Measurements from ENCODE around the gene GNB3. TPM values are rescaled to one million over a fixed set of nuclear protein-coding genes. Genes with fewer than 3 reads are reported as not detected.

GNB3 gene
- total RNA-seq, 1 experiment from 2014 or later: 20.7 TPM

GRCh38 chr12:6822426-6823135, 18.1 kb upstream of the GNB3 start:
- H3K27me3 ChIP-seq (replicated peaks; ENCODE audit: insufficient read depth, low read depth, low read length, poor library complexity): no peaks in the 10 kb centered on the region
- H3K4me3 ChIP-seq (ENCODE audit: low read depth, low read length, poor library complexity, severe bottlenecking): peak overlapping the region; percentile 62
- peak overlapping the region; percentile 69 for H3K27ac ChIP-seq (ENCODE audit: low read depth, low read length, poor library complexity, severe bottlenecking)
- DNase-seq (ENCODE audit: low spot score): no peak
- POLR2A ChIA-PET (ENCODE audit: low non-redundant PET): interaction anchor here (0.6 kb wide), 2 partner anchors 69 to 105 kb away, joined by 3 to 4 read pairs; no protein-coding TSS in a partner anchor
- no peak for TF ChIP-seq EZH2 (IDR thresholded peaks at IDR 0.05; ENCODE audit: borderline replicate concordance, low read depth, low read length, poor library complexity, severe bottlenecking)
- TF ChIP-seq, protein P1, sequence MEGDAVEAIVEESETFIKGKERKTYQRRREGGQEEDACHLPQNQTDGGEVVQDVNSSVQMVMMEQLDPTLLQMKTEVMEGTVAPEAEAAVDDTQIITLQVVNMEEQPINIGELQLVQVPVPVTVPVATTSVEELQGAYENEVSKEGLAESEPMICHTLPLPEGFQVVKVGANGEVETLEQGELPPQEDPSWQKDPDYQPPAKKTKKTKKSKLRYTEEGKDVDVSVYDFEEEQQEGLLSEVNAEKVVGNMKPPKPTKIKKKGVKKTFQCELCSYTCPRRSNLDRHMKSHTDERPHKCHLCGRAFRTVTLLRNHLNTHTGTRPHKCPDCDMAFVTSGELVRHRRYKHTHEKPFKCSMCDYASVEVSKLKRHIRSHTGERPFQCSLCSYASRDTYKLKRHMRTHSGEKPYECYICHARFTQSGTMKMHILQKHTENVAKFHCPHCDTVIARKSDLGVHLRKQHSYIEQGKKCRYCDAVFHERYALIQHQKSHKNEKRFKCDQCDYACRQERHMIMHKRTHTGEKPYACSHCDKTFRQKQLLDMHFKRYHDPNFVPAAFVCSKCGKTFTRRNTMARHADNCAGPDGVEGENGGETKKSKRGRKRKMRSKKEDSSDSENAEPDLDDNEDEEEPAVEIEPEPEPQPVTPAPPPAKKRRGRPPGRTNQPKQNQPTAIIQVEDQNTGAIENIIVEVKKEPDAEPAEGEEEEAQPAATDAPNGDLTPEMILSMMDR (conservative IDR thresholded peaks at IDR 0.05; ENCODE audit: low read depth, low read length): no peak
- H3K4me1 ChIP-seq (ENCODE audit: insufficient read depth, low read length, poor library complexity, severe bottlenecking): peaks cover 37% of the 10 kb centered on the region
- H3K9me3 ChIP-seq (ENCODE audit: low read depth, low read length, poor library complexity, severe bottlenecking): no peaks in the 10 kb centered on the region
- CTCF ChIA-PET: interaction anchor here (1.9 kb wide), 1 partner anchor 70 kb away, joined by 6 read pairs; the partner anchor contains the start of gene MLF2
- H3K36me3 ChIP-seq (ENCODE audit: insufficient read depth, low read length, poor library complexity, severe bottlenecking): no peaks in the 10 kb centered on the region
- no TSS peak for BruUV-seq (replicated peaks)
- intact Hi-C loops (cut with micrococcal nuclease; ENCODE audit: unreplicated experiment): no loop called here

DNA sequence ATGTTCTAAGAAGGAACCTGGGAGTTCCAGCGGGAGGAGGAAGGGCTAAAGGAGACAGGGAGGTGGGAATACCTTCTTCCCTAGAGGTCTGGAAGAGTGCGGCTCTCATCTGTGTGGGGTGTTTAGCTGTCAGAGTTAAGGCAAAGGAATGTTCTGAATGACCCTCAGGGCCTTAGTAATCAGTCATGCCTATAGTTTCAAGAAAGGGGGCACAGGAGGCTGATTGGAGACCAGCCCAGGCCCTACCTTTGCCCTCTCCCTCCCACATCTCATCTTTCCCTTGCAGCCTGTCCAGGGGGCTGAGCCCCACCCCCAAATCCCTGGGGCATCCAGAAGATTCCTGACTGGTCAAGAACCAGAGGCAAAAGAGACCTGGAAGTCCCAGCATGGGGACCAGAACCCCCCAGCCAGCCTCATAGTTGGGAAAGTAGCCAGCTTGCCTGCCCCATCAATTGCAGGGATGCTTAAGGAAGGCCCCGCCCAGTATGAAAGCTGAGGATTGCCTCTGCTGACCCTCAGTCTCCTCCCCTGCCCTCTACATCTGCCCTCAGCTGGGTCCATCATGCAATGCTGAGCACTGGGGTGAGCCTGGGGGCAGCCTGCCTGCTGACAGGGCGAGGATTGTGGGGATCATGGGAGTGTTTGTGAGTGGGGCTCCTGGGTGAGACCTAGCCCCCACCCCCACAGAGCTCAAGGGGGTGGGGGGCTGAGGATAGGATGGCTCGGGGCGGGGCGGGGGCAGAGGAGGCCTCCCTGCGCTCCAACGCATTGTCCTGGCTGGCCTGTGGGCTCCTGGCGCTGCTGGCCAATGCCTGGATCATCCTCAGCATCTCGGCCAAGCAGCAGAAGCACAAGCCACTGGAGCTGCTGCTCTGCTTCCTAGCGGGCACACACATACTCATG, 17.3 kb upstream of the GNB3 start:
- POLR2A ChIA-PET (ENCODE audit: low non-redundant PET): no interaction called here
- no peak for DNase-seq (ENCODE audit: low spot score)
- H3K9me3 ChIP-seq (ENCODE audit: low read depth, low read length, poor library complexity, severe bottlenecking): no peaks in the 10 kb centered on the region
- TF ChIP-seq, protein P1 (conservative IDR thresholded peaks at IDR 0.05; ENCODE audit: low read depth, low read length): no peak
- no peak for TF ChIP-seq EZH2 (IDR thresholded peaks at IDR 0.05; ENCODE audit: borderline replicate concordance, low read depth, low read length, poor library complexity, severe bottlenecking)
- H3K36me3 ChIP-seq (ENCODE audit: insufficient read depth, low read length, poor library complexity, severe bottlenecking): no peaks in the 10 kb centered on the region
- peaks cover 37% of the 10 kb centered on the region for H3K4me1 ChIP-seq (ENCODE audit: insufficient read depth, low read length, poor library complexity, severe bottlenecking)
- H3K27ac ChIP-seq (ENCODE audit: low read depth, low read length, poor library complexity, severe bottlenecking): no peak overlapping the region
- H3K27me3 ChIP-seq (replicated peaks; ENCODE audit: insufficient read depth, low read depth, low read length, poor library complexity): no peaks in the 10 kb centered on the region
- CTCF ChIA-PET: interaction anchor here (0.6 kb wide), 1 partner anchor 30 kb away, joined by 4 read pairs; no protein-coding TSS in a partner anchor
- intact Hi-C loops (cut with micrococcal nuclease; ENCODE audit: unreplicated experiment): no loop called here
- no TSS peak for BruUV-seq (replicated peaks)
- no peak overlapping the region for H3K4me3 ChIP-seq (ENCODE audit: low read depth, low read length, poor library complexity, severe bottlenecking)

GRCh38 chr12:6824085-6824775, 16.5 kb upstream of the GNB3 start:
- Histone ChIP-seq H3K4me1 (ENCODE audit: insufficient read depth, low read length, poor library complexity, severe bottlenecking) (peaks cover 37% of the 10 kb centered on the region), H3K36me3 (ENCODE audit: insufficient read depth, low read length, poor library complexity, severe bottlenecking) (no peaks in the 10 kb centered on the region), H3K4me3 (ENCODE audit: low read depth, low read length, poor library complexity, severe bottlenecking) (no peak overlapping the region), H3K9me3 (ENCODE audit: low read depth, low read length, poor library complexity, severe bottlenecking) (no peaks in the 10 kb centered on the region), H3K27ac (ENCODE audit: low read depth, low read length, poor library complexity, severe bottlenecking) (no peak overlapping the region), H3K27me3 (replicated peaks; ENCODE audit: insufficient read depth, low read depth, low read length, poor library complexity) (no peaks in the 10 kb centered on the region)
- no peak for DNase-seq (ENCODE audit: low spot score)
- CTCF ChIA-PET: interaction anchor here (0.6 to 1.0 kb wide), 3 partner anchors 30 to 71 kb away, joined by 3 to 6 read pairs (median 4); partner anchors contain the start of gene MLF2
- intact Hi-C loops (cut with micrococcal nuclease; ENCODE audit: unreplicated experiment): no loop called here
- POLR2A ChIA-PET (ENCODE audit: low non-redundant PET): no interaction called here
- BruUV-seq (replicated peaks): no TSS peak
- TF ChIP-seq, protein P1 (conservative IDR thresholded peaks at IDR 0.05; ENCODE audit: low read depth, low read length): no peak
- TF ChIP-seq EZH2 (IDR thresholded peaks at IDR 0.05; ENCODE audit: borderline replicate concordance, low read depth, low read length, poor library complexity, severe bottlenecking): no peak

Data from A673 (cell line).